Keratinocyte (primary cell): Measurements from ENCODE around the gene OTOG.

ENCODE experiments used
- CTCF ChIP-seq, 3 experiments: IDR thresholded peaks in 1 of 3; conservative IDR thresholded peaks in 1 of 3; optimal IDR thresholded peaks in 1 of 3; 2 replicates in 2 of 3; 3 replicates in 1 of 3; pipeline versions ENCODE3 to v1.5.1; 2011; ENCODE audit warnings: low read length in 3 of 3, mild to moderate bottlenecking in 3 of 3, moderate library complexity in 2 of 3, control low read depth in 1 of 3, inconsistent platforms in 1 of 3; ENCODE audit not compliant: insufficient read depth in 2 of 3; ENCODE audit errors: extremely low read depth in 1 of 3
- EZH2 ChIP-seq: IDR thresholded peaks from one replicate; pipeline ENCODE4 v1.6.1; 2012; ENCODE audit warnings: inconsistent platforms, mild to moderate bottlenecking, low read length, moderate library complexity

- TF ChIP-seq EZH2 (no peak), CTCF (optimal IDR thresholded peaks at IDR 0.05 in 1 of 3, IDR thresholded peaks at IDR 0.05 in 1 of 3, conservative IDR thresholded peaks at IDR 0.05 in 1 of 3; ENCODE audit: extremely low read depth in 1 of 3, insufficient read depth in 2 of 3, low read length in 3 of 3) (no peak)
Observed at GRCh38 chr11:17608821-17609220, 61.8 kb downstream of the OTOG start.
